Measurements from ENCODE around the gene ITPR1.

Gene ITPR1

DNA sequence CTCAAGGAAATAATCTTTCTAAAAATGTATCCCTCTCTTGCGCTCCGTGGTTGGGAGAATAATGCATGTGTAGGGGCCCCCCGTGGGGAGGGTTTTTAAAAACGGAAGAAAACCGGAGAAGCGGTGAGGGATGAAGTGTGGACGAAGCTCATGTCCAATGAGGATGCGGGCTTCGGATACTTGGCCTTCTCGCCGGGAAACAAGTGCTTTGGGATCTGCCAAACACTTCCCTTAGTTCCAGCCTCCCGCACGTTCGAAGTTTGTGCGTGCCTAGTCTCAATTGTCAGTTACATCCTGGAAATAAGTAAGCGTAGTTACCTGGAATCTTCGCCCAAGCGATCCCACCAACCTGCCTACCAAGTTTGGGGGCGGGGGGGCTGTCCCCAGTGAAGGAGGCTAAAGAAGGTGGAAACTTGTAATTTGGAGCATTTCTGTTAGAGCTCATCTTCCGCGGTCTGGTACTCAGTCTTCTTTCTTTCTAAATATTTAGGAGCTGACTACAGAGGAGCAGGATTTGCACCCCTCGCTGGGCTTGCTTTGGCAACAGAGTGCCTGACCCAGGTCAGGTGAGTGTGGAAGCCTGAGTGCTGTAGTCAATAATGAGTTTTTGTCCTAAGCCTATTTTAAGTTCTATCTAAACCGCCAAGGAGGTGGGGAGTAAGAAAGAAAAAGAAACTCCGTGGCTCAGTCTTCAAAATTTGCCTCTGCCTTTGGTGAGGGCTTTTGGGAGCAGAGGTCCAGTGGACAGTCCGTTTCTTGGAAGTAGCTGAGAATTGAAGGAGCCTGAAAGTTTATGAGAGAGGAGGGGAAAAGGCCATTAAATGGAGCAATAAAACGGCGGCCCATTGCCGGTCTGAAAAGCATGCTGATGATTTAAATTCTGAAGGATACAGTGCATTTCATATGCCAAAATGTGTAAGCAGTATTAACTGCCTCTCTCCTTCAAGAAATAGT, 1.1 kb downstream of the ITPR1 start:
- H3K4me1 ChIP-seq, result no peaks in the 10 kb centered on the region
- no peaks in the 10 kb centered on the region for H3K9me3 ChIP-seq
- H3K36me3 ChIP-seq, result no peaks in the 10 kb centered on the region; the same call in none of the 2 replicates
- peak overlapping the region; percentile 81 for H3K4me3 ChIP-seq (ENCODE audit: low read depth, low read length)
- TF ChIP-seq, protein P1, sequence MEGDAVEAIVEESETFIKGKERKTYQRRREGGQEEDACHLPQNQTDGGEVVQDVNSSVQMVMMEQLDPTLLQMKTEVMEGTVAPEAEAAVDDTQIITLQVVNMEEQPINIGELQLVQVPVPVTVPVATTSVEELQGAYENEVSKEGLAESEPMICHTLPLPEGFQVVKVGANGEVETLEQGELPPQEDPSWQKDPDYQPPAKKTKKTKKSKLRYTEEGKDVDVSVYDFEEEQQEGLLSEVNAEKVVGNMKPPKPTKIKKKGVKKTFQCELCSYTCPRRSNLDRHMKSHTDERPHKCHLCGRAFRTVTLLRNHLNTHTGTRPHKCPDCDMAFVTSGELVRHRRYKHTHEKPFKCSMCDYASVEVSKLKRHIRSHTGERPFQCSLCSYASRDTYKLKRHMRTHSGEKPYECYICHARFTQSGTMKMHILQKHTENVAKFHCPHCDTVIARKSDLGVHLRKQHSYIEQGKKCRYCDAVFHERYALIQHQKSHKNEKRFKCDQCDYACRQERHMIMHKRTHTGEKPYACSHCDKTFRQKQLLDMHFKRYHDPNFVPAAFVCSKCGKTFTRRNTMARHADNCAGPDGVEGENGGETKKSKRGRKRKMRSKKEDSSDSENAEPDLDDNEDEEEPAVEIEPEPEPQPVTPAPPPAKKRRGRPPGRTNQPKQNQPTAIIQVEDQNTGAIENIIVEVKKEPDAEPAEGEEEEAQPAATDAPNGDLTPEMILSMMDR (IDR thresholded peaks at IDR 0.05; ENCODE audit: low read depth, low read length), result no peak
- DNase-seq, result no peak
- H3K27me3 ChIP-seq, result no peaks in the 10 kb centered on the region

DNA sequence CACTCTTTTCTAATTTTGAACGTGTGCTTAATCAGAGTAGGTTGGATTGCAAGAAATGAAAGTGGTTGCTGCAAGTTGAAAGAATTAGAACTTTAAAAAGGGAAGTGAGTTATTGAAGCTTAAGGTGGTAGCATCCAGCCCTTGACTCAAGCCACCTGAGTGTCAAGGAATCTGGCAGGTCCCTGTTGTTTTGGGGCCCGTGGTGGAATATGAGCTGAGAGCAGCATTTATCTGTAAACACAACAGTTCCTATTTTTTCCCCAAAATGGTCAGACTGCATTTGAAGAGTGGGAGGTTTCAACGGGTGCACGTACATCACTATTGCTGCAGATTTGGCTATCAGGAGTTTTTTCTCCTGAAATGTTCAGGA, 1.7 kb downstream of the ITPR1 start:
- Histone ChIP-seq H3K4me1 (no peaks in the 10 kb centered on the region), H3K36me3 (no peaks in the 10 kb centered on the region; the same call in none of the 2 replicates), H3K27me3 (no peaks in the 10 kb centered on the region), H3K9me3 (no peaks in the 10 kb centered on the region), H3K4me3 (ENCODE audit: low read depth, low read length) (peak overlapping the region; percentile 81)
- DNase-seq, result no peak
- TF ChIP-seq, protein P1 (IDR thresholded peaks at IDR 0.05; ENCODE audit: low read depth, low read length), result no peak

DNA sequence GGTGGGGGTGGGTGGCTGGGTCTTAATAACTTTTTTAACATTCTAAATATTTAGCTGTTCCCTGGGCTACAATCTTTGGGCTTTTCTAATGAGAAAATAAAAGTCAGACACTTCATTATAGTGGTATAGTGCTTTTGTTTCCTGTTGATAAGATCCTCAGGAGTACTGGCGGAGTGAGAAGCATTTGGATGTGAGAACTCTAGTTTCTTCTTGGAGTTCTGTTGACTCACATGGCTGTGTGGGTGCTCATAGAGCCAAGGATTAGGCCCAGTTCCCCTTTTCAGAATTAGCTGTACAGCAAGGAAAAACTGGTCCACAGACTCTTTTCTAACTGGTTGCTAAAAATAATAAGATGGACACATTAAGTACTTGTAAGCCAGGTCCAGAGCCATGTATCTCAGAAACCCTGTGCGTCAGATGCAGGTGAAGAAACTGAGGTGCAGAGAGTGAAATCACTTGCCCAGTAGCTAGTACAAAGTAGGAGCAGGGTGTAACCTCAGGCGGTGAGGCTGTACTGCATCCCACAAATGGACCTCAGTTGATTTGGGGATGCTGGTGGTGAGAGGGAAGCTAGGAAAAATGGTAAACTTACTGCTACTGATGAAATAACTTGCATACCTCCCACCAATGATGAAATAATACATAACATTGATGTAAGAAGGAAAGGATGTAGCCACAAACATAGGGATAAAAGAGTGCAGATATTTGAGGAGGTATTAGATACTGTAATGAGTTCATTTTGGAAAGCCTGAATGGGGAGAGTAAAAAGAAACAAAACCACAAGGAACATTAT, 2.3 kb downstream of the ITPR1 start:
- TF ChIP-seq, protein P1 (IDR thresholded peaks at IDR 0.05; ENCODE audit: low read depth, low read length), result no peak
- Histone ChIP-seq H3K36me3 (peaks cover 4% of the 10 kb centered on the region), H3K4me1 (no peaks in the 10 kb centered on the region), H3K4me3 (ENCODE audit: low read depth, low read length) (peak overlapping the region; percentile 81), H3K9me3 (no peaks in the 10 kb centered on the region), H3K27me3 (no peaks in the 10 kb centered on the region)
- DNase-seq, result no peak

DNA sequence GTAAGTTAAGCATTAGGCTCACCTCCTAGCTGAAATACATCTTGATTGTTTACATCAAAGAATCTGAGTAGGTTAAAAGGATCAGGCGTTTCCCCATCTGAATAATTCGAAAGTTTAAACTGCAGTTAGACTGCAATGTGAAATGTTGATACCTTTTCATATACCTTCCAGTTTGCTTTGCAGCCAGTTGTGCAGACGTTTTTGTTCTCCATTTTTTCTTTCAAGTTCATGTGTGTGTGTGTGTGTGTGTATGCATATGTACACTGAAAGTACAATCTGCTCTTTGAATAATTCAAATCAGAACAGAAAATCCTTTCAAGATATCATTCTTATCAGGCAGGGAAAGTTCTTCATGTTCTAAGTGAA, 2.9 kb downstream of the ITPR1 start:
- Histone ChIP-seq H3K27me3 (no peaks in the 10 kb centered on the region), H3K4me1 (no peaks in the 10 kb centered on the region), H3K36me3 (peaks cover 4% of the 10 kb centered on the region), H3K9me3 (no peaks in the 10 kb centered on the region), H3K4me3 (ENCODE audit: low read depth, low read length) (peak overlapping the region; percentile 81)
- no peak for DNase-seq
- TF ChIP-seq, protein P1 (IDR thresholded peaks at IDR 0.05; ENCODE audit: low read depth, low read length), result no peak

DNA sequence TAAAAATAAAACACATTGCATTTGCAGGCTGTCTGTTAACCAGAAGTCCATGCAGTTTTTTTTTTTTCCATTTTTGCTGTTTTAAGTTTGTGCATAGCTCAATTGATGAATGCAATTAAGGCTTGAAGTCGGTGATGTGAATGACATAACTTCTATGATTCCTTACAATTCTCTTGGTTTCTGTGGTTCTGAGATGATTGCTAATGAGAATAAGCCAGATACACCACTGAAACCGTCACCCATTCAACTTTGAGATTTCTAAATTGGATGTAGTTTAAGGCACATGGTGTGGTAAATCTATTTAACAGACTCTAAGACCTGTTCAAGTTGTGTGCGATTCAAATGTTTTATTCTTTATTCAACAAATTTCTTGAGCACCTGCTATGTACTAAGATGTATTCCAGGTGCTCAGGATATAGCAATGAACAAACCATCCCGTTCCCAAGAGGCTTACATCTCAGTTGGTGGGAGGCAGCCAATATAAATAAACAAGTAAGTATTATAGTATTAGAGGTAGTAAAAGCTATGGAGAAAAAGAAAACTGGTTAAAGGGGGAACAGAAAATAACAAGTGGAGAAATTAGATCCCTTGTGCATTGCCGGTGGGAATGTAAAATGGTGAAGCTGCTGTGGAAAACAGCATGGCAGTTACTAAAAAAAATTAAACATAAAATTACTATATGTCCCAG, 4.0 kb downstream of the ITPR1 start:
- Histone ChIP-seq H3K9me3 (no peaks in the 10 kb centered on the region), H3K36me3 (peaks cover 13% of the 10 kb centered on the region), H3K4me1 (no peaks in the 10 kb centered on the region), H3K4me3 (ENCODE audit: low read depth, low read length) (no peak overlapping the region), H3K27me3 (no peaks in the 10 kb centered on the region)
- TF ChIP-seq, protein P1 (IDR thresholded peaks at IDR 0.05; ENCODE audit: low read depth, low read length), result no peak
- no peak for DNase-seq
